Ovary (tissue), 3 donors: ENCODE measurements around the gene RASGRF2.

Experiments
- EP300 ChIP-seq: sonication (generic); formaldehyde crosslinking; IDR thresholded peaks from one replicate; pipeline ENCODE4 v1.6.1; 2017; ENCODE audit warnings: antibody characterized with exemption
- POLR2A ChIP-seq: fragments of 450-650 bp; IDR thresholded peaks from one replicate; pipeline ENCODE4 v1.6.1; 2017; ENCODE audit warnings: antibody characterized with exemption, mild to moderate bottlenecking, moderate library complexity
- TF ChIP-seq, protein P1 (sequence below), 3 donors: fragments of 450-650 bp in 2 of 3; fragments of 200-600 bp in 1 of 3; IDR thresholded peaks; one replicate each; pipeline versions ENCODE4 v1.5.1 to v1.8.0; 2016 to 2022; ENCODE audit warnings: antibody characterized with exemption in 3 of 3, mild to moderate bottlenecking in 1 of 3
- donor health status: DM: no; HTN: no; CAD: no.

DNA sequence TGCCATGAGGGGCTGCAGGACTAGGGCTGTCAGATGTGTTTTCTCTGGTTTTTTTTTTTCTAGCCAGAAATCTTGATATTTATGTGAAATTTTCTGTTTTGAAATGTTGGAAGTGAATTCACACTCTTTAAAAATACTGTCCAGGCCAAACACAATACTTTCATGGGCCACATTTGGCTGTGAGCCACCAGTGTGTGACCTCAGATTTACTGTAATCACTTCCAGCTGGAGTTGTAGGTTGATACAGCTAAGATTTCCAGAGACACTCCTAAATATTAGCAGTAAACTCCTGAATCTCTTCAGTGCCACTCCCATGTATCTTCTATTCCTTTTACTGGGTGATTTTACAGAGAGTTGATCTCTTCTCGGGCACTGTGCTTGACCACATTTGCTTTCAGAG lies 180.8 kb downstream of the RASGRF2 start:
- TF ChIP-seq, protein P1, sequence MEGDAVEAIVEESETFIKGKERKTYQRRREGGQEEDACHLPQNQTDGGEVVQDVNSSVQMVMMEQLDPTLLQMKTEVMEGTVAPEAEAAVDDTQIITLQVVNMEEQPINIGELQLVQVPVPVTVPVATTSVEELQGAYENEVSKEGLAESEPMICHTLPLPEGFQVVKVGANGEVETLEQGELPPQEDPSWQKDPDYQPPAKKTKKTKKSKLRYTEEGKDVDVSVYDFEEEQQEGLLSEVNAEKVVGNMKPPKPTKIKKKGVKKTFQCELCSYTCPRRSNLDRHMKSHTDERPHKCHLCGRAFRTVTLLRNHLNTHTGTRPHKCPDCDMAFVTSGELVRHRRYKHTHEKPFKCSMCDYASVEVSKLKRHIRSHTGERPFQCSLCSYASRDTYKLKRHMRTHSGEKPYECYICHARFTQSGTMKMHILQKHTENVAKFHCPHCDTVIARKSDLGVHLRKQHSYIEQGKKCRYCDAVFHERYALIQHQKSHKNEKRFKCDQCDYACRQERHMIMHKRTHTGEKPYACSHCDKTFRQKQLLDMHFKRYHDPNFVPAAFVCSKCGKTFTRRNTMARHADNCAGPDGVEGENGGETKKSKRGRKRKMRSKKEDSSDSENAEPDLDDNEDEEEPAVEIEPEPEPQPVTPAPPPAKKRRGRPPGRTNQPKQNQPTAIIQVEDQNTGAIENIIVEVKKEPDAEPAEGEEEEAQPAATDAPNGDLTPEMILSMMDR (IDR thresholded peaks at IDR 0.05) = no peak
- TF ChIP-seq POLR2A = no peak
- no peak for TF ChIP-seq EP300
